GM08714 (cell line): ENCODE data around the gene PAGE3.

ENCODE experiments used
- H3K4me3 ChIP-seq: fragments of 200-500 bp; sonication (Bioruptor generic); 2 replicates; pipeline ENCODE4 v1.5.1; 2014; ENCODE audit warnings: mild to moderate bottlenecking, low read length, inconsistent platforms
- ZNF274 ChIP-seq: IDR thresholded peaks from 2 replicates; pipeline ENCODE4 v1.6.1; 2012; ENCODE audit warnings: mild to moderate bottlenecking, low read depth, low read length

PAGE3 gene, protein sequence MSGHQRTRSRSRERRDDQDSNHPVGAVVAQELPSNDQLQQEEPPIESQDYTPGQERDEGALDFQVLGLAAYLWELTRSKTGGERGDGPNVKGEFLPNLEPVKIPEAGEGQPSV

DNA sequence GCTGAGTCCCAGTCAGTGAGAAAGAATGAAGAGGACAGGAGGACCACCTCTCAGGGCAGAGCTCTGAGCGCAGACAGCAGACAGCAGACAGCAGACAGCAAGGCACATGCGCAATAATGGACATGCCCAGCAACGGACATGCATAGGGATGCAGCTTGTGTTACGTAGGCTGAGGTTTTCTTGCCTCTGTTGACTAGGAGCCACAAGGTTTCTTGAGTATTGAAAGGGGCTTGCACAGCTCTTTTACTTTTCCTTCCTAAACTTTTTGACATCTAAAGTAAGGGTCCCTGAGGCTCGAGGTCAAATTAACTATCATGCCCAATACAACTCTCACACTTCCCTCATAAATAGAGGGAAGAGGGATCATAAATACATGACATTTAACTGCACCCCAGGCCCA is at the start of gene PAGE3:
PAGE3 (minus strand) TSS at position 101 of the 400 bp plus-strand sequence. CDS start 1,013 bp downstream, outside the sequence.
- no peak for TF ChIP-seq ZNF274
- H3K4me3 ChIP-seq = no peak within 1 kb of the TSS

DNA sequence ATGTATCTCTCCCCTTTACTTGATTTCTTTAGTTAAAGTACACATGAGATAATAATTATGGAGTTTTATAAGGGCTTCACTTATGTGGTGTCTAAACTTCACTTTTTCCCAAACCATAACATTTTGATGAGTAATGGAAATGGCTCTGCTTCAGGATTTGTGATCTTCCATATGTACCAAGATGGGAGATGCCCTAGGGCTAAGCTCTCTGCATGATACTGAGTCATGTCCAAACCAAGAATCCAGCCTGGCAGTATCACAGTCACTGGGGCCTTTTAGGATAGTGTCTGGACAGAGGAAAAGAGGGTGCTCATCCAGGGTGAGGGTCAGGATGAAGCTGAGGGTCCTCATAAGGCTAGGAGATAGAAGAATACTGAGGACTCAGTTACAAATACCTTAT is 47.9 kb upstream of the PAGE3 start:
- TF ChIP-seq ZNF274 = no peak
- H3K4me3 ChIP-seq = no peak overlapping the region

DNA sequence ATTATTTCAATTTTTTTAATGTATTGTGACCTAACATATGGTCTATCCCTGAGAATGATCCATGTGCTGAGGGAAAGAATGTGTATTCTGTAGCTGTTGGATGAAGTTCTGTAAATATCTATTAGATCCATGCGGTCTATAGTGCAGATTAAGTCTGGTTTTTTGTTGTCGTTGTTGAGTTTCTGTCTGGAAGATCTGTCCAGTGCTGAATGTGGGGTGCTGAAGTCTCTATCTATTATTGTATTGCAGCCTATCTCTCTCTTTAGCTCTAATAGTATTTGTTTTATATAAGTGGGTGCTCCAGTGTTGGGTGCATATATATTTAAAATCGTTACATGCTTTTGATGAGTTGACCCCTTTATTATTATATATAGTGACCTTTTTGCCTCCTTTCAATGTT is 26.2 kb upstream of the PAGE3 start:
- no peak overlapping the region for H3K4me3 ChIP-seq
- TF ChIP-seq ZNF274 = no peak

DNA sequence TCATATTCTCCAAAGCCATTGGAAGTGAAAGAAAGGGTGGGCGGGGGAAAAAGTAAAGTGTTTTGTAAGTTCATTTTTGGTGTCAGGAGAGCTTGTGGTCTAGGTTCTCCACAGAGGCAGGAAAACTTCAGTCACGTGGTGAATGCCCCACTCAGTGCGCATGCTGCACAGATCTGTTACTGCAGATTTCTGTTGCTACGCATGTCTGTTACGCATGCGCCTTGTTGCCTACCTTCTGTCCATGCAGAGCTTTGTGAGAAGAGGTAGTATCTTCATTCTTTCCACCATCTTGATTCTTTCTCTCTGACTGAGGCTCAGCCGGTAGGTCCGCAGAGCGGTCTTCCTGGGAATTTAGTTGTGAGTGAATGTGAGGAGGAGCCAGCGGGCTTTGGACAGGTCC is 15.1 kb upstream of the PAGE3 start:
- TF ChIP-seq ZNF274 = no peak
- H3K4me3 ChIP-seq = no peak overlapping the region

DNA sequence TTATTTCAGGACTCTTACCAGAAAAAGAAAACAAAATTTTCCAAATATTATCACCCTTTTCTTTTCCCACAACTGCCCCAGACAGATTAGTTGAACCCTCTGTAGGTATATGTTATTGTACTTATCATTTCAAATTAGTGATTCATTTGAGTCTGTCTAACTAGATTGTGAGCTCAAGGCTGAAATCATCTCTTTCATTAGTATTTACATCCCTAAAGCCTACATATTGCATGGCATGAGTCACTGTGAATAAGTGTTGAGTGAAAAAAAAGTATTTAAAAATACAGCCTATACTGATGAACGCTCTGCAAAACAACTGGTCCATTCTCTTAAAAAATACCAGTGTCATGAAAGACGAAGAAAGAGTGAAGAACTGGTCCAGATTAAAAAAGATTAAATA is 3.9 kb downstream of the PAGE3 start:
- H3K4me3 ChIP-seq = no peak overlapping the region
- no peak for TF ChIP-seq ZNF274

DNA sequence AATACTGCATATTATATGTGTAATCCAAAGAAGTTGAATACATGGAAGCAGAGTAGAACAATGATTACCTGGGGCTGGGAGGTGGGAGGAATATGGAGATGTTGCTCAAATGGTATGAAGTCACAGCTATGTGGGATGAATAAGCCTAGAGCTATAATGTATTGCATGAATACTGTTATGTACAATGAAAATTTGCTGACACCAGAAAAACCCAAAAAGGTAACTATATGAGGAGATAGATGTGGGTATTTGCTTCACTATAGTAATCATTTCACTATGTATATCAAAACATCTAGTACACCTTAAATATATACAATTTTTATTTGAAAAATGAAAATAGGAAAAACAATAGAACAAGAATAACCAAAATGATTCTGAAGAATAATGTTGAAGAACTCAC is 11.2 kb downstream of the PAGE3 start:
- TF ChIP-seq ZNF274 = no peak
- no peak overlapping the region for H3K4me3 ChIP-seq

DNA sequence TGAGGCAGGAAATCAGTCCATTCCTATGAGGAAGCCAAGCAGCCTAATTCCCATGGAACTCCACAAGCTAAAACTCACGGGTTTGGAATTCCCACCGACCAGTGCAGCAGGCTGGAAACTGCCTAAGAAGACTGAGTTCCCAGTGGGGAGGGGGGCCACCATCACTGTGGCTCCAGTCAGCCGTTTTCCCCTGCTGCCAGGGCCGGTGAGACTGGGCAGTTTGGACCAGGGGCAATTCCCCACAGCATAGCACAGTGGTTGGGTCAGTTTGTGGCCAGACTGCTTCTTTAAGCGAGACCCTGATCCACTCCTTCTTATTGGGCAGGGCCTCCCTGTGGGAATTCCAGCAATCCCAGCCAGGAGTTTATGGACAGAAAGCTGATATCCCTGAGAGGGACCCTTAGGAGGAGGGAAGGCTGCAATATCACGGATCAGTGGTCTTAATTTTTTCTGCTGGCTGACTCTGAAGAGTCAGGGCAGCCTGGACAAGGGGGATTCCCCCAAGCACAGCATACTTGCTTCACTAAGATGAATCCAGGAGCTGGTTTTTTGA is 23.9 kb downstream of the PAGE3 start:
- no peak for TF ChIP-seq ZNF274

DNA sequence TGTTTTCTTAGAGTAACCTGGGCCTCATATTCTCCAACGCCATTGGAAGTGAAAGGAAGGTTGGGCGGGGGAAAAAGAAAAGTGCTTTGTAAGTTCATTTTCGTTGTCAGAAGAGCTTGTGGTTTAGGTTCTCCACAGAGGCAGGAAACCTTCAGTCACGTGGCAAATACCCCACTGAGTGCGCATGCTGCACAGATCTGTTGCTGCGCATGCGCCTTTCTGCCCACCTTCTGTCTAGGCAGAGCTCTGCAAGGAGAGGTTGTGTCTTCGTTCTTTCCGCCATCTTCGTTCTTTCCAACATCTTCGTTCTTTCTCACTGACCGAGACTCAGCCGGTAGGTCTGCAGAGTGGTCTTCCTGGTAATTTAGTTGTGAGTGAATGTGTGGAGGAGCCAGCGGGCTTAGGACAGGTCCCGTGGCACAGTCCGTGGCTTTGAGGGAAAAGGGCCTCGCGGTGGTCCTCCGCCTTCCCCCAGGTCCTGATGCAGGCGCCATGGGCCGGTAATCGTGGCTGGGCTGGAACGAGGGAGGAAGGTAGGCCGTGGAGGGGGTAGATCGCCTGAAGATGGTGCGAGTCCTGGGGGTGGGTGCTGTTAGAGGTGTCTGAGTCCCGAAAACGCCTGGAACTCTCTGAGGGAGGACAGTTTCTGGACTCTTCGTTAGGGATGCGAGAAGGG is 44.5 kb downstream of the PAGE3 start, which contains the start of gene PAGE5:
PAGE5 (plus strand) TSS at position 228 of the 676 bp plus-strand sequence. CDS start 1,037 bp downstream, outside the sequence.
- TF ChIP-seq ZNF274 = no peak
- no peak within 1 kb of the TSS for H3K4me3 ChIP-seq

More for the DNA sequence above, 23.9 kb downstream of the PAGE3 start:
- no peak overlapping the region for H3K4me3 ChIP-seq

DNA sequence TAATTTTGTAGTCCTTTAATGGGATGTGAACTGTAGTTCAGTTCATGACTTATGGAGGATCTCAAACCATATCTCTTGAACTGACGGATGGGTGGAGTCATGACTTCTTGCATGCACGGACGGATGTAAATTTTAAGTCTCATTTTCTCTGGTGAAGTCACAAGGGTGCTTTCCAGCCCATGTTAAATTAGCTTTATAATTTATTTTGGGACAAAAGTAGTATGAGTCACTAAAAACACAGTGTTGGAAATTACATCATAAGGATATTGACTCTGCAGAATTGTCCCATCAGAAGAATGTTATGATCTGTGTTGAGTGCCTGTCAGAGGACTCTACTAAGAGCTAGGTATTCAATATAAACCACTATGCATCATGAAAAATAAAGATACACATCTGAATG is 51.3 kb downstream of the PAGE3 start:
- H3K4me3 ChIP-seq = no peak overlapping the region
- TF ChIP-seq ZNF274 = no peak

DNA sequence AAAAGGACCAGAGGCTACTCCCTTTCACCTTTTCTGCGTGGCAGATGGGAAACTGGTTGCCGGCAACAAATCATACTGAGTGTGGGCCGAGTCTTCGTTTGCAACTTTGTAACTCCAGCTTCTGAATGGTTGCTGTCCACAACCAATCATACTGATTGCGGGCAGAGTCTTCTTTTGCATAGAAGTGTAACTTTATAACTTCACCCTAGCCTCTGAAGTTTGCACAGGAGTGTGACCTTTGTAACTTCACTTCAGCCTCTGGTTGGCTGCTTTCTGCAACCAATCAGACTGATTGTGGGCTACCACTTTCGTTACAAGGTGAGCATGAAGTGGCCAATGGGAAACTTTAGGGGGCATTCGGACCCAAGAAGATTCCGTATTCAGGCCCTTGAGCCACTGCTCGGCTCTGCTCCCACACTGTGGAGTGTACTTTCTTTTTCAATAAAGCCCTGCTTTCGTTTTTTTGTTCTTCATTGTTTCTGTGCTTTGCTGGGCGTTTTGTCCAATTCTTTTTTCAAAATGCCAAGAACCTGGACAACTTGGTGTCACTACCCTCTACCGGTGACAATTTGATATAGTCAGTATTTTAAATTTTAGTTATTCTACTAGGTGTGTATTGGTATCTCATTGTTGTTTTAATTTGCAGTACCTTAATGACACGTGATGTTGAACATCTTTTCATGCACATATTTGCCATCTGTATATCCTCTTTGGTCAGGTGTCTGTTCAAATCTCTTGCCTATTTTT is 53.6 kb downstream of the PAGE3 start:
- no peak overlapping the region for H3K4me3 ChIP-seq
- TF ChIP-seq ZNF274 = no peak
